Globus pallidus (tissue), 1 donor: Measurements from ENCODE around the gene LPCAT1.
"Not testable (repeated sequence)": the region's sequence is repeated elsewhere in the genome, so short reads cannot be mapped to it uniquely, and the experiment has no call there.

Experiments
- DNase-seq: peaks from one replicate; pipeline ENCODE4 v3.0.0-alpha.2; 2015; ENCODE audit warnings: low spot score

The LPCAT1 gene

DNA sequence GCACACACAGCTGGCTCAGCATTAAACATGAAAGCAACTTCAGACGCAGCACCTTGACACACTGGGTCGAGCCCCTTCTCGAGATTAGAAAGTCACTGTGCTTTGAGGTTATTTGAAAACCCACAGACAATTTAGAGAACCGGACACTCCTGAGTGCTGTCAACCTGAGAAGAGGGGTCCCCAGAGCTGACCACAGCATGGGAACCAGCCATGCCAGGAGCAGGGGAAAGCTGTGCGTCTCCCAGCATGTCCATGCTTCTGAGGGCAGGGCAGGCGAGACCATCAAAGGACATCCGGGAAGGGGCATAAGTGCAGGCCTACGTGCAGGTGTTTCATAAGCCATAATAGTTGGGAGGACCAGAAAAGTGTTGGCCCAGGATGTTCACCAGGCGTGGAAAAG, 99.0 kb downstream of the LPCAT1 start:
- DNase-seq = no peak

DNA sequence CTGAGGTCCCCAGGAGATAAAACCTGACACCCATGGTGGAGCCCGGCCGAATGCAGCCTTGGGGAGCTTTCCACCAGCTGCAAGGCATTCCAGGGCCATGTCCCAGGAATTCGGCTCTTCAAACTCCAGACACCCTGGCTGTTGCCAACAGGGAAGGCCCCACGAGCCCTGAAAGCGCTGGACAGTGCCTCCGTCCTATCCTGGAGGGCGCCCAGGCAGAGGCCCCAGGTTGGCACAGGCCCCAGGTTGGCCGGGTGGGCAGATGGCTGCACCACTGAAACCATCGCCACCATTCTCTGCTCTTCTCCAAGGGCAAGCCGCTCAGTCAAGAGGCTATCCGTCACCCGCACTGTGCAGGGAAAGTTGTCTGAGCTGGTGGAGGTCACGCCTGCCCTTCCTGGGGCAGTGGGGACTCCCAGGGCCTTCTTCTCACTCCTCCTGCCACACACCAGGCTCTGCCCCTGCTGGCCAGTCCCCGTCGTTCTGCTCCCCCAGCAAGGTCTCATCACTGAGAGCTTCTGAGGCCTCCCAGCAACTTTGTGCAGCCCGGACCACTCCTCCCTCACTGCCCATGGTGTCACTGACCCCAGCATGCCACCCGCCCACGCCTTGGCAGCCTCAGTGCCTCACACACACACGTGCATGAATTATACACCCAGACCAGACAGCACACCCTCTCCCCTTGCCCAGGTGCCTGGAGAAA, 99.7 kb downstream of the LPCAT1 start:
- DNase-seq = no peak

- not testable (repeated sequence) for DNase-seq
These were observed 101.2 kb downstream of the LPCAT1 start for GRCh38 chr5:1422522-1422921.

DNA sequence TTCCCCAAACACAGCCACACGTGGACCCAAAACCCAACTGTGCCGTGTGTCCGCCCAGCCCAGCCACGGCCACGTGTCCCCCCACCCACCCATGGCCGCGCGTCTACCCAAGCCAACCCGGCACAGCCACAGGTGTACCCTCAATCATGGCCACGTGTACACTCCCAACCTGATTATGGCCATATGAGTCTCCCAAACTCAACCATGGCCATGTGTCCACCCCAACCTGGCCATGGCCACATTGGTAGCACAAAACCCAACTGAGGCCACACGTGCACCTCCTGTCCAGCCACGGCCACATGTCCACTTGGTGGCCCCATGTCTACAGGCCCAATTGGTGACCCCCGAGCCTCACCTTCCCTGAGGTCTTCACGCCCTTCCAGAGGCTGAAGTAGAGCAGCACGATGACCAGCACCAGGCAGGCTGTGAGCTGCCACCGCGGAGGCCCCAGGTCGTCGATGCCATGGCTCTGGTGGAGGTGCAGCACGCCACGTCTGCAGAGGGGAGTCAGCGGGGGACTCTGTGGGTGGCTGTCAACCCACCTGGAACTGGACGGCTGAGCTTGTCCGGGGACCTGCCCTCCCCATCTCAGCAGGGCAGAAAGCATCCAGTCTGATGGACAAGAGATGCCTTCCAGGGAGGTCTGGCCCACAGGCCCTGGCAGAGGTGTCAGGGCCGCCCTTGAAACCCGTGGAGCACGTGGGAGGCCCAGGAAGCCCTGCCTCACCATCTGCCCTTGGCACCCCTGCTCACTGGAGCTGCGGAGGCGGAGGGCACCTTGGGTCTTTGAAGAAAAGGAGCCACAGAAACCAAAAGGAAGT, 102.0 kb downstream of the LPCAT1 start:
- DNase-seq = no peak

- no peak for DNase-seq
These were observed 103.3 kb downstream of the LPCAT1 start for GRCh38 chr5:1420211-1421195.

DNA sequence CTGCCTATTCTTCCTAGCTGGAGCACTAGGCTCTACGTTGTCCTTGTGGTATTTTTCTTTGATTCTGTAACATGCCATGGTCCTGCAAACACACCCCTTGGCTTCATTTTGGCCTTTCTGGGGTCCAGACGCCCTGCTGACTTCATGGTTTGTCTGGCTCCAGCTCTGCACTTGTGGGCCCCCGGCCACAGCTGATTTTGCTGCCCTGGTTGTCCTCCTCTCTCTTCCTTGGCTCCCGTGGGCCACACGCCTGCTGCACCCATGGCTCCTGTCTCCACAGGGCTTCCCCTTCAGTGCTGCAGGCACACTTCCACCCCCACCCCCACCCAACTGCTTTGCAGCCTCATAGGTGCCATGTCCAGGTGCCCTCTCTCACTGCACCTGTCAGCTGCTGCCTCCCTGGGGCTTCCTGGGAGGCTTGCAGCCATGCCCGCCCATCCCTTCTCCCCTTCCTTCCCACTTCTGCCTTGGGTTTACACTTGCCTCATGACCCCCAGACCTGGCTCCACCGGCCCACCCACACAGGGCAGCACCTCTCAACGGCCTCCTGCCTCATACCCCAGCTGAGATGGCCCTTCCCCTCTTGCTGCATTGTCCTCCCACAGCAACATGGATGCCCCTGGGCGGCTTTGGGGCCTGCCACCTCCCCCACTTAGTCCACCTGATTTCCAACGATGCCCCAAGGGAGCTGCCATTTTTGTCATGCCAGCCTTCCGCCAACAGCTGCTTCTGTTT, 104.1 kb downstream of the LPCAT1 start:
- DNase-seq = no peak

DNA sequence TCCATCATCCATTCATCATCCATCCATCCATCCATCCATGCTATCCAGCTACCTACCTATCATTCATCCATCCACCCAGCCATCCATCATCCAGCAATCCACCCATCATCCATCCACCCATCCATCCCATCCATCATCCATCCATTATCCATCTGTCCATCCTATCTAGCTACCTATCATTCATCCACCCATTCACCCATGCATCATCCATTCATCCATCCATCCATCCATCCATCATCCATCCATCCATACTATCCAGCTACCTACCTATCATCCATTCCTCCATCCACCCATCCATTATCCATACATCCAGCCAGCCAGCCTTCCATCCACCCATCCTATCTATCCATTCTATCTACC, 104.9 kb downstream of the LPCAT1 start:
- DNase-seq = no peak

DNA sequence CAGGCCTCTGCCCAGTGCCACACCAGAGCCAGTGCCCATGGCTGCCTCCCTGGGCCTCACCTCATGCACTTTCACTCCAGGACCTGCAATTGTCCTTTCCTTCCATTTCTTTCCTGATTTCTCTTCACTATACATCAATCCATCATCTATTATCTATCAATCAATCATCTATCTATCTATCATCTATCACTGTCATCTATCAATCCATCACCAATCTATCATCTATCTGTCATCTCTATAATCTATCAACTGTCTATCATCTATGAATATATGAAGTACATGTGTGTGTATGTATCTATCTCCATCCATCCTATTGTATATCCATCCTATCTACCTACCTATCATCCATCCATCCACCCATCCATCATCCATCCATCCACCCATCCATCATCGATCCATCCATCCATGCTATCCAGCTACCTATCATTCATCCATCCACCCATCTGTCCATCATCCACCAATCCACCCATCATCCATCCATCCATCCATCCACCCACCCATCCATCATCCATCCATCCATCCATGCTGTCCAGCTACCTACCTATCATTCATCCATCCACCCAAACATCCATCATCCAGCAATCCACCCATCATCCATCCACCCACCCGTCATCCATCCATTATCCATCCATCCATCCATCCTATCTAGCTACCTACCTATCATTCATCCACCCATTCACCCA, 105.4 kb downstream of the LPCAT1 start:
- DNase-seq = no peak

GRCh38 chr5:1417586-1418225, 106.1 kb downstream of the LPCAT1 start:
- DNase-seq = no peak

GRCh38 chr5:1416856-1417469, 106.8 kb downstream of the LPCAT1 start:
- no peak for DNase-seq

DNA sequence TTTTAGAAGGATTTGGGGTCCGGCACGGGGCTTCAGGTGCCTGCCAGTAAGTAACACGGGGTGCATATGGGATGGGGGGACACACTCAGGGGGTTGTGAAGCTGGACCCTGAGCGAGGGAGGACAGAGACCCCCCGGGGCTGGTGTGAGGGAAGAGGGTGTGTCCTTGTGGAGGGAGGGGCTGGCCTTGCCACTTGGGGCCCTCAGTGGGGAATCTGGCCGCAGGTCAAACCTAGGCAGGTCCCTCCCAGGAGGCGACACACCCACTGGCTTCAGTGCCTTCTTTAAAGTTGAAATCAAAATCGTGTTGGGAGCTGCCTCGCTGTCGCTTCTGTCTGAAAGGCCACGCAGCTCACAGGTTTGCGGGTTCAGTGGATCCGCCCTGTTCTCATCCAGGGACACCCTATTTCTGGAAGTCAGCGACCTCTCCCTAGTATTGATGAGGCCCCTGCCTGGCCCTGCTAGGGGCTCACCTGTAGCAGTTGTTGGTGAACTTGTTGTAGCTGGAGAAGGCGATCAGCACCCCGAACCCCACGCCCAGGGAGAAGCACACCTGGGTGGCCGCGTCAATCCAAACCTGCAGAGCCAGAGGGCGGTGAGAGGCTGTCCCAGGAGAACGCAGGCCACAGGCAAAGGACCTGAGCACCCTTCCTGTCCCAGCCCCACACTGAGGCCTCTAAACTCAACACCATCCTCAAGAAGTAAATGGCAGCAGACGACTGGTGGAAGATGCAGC, 108.0 kb downstream of the LPCAT1 start:
- no peak for DNase-seq

- DNase-seq = no peak
These were observed 108.7 kb downstream of the LPCAT1 start for GRCh38 chr5:1415059-1415425.

- DNase-seq = peak; percentile 3
These were observed 109.3 kb downstream of the LPCAT1 start for GRCh38 chr5:1414311-1415058.

- no peak for DNase-seq
These were observed 110.0 kb downstream of the LPCAT1 start for GRCh38 chr5:1413611-1414241.

GRCh38 chr5:1413211-1413610, 110.5 kb downstream of the LPCAT1 start:
- no peak for DNase-seq

GRCh38 chr5:1412621-1413020, 111.1 kb downstream of the LPCAT1 start:
- no peak for DNase-seq

DNA sequence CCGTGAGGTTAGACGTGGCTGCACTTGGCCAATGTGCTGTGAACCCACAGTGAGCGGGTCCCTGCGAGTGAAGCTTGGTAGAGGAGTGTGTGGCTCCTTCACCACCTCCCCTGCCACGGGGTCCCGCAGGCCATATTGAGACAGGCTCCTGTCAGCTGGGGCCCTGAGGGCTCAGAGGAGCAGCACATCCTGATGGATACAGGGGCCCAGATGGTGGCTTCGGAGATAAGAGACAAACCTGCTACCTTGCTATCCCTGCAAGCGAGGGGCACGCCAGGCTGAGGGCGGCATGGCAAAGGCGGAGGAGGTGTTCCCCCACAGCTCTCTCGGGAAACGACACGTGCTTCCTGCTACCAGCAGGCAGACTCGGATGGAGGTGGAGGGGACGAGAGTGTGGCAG, 111.6 kb downstream of the LPCAT1 start:
- DNase-seq = no peak
